Spleen (tissue), 7 donors: Measurements from ENCODE around the gene NDRG4.

Experiments used
- POLR2A ChIP-seq, 3 donors: fragments of 450-650 bp; IDR thresholded peaks; one replicate each; pipeline ENCODE4 v1.5.1; 2017; ENCODE audit warnings: antibody characterized with exemption in 3 of 3, mild to moderate bottlenecking in 1 of 3
- TF ChIP-seq, protein P1 (sequence below), 11 experiments: fragments of 200-600 bp in 7 of 11; fragments of 450-650 bp in 4 of 11; sonication (generic) in 4 of 11; IDR thresholded peaks in 8 of 11; conservative IDR thresholded peaks in 3 of 11; 1 replicate in 7 of 11; 2 replicates in 4 of 11; pipeline versions ENCODE4 v1.4.0 to v1.8.0; 2016 to 2021; ENCODE audit warnings: antibody characterized with exemption in 11 of 11, inconsistent platforms in 4 of 11, mild to moderate bottlenecking in 1 of 11
- donor health status: DM: no; HTN: no; CAD: no; lungs with moderate emphysema.
- donor health status: DM: no; HTN: no; CAD: no.
- donor health status: DM: no; HTN: no; CAD: no.

DNA sequence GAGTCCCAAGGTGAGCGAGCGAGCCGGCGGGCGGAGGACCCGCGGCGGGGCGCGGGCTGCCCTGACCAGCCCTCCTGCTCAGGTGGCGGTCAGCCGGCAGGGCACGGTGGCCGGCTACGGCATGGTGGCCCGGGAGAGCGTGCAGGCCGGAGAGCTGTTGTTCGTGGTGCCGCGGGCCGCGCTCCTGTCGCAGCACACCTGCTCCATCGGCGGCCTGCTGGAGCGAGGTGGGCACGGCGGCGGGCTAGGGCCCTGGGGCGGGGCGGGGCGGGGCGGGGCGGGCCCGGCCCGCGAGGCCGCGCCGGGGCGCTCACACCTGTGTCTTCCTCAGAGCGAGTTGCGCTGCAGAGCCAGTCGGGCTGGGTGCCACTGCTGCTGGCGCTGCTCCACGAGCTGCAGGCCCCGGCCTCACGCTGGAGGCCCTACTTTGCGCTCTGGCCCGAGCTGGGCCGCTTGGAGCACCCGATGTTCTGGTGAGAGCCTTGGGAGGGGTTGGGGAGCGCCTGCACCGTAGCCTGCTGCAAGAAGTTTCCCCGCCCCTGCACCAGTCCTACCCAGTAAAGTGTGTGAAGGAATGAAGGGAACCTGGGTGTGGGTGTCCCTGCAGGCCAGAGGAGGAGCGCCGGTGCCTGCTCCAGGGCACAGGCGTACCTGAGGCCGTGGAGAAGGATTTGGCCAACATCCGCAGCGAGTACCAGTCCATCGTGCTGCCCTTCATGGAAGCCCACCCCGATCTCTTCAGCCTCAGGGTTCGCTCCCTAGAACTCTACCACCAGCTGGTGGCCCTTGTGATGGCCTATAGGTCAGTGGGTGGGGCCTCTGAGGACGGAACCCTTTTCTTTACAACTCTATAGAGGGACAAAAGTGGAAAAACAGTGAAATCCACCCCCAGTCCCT lies 16.2 kb downstream of the NDRG4 start:
- TF ChIP-seq, protein P1, sequence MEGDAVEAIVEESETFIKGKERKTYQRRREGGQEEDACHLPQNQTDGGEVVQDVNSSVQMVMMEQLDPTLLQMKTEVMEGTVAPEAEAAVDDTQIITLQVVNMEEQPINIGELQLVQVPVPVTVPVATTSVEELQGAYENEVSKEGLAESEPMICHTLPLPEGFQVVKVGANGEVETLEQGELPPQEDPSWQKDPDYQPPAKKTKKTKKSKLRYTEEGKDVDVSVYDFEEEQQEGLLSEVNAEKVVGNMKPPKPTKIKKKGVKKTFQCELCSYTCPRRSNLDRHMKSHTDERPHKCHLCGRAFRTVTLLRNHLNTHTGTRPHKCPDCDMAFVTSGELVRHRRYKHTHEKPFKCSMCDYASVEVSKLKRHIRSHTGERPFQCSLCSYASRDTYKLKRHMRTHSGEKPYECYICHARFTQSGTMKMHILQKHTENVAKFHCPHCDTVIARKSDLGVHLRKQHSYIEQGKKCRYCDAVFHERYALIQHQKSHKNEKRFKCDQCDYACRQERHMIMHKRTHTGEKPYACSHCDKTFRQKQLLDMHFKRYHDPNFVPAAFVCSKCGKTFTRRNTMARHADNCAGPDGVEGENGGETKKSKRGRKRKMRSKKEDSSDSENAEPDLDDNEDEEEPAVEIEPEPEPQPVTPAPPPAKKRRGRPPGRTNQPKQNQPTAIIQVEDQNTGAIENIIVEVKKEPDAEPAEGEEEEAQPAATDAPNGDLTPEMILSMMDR (IDR thresholded peaks at IDR 0.05 in 8 of 11, conservative IDR thresholded peaks at IDR 0.05 in 3 of 11), result no peak
- TF ChIP-seq POLR2A (IDR thresholded peaks at IDR 0.05), result no peak
